MM.1S (cell line): ENCODE results near the gene SLCO3A1.

Source experiments
- DNase-seq: peaks from one replicate; pipeline ENCODE4 v3.0.0-alpha.2; 2015
- H2AFZ ChIP-seq: fragments of 300-600 bp; sonication (generic); 2 replicates; pipeline ENCODE4 v1.6.0; 2016; ENCODE audit warnings: antibody characterized with exemption, low read length
- H3F3A ChIP-seq: fragments of 300-600 bp; sonication (generic); 2 replicates; pipeline ENCODE4 v1.6.1; 2016; ENCODE audit warnings: mild to moderate bottlenecking, antibody characterized with exemption, low read length, moderate library complexity, mixed read lengths; ENCODE audit not compliant: insufficient read depth
- H3K27ac ChIP-seq: fragments of 300-600 bp; sonication (generic); 2 replicates; pipeline ENCODE4 v1.5.1; 2016; ENCODE audit warnings: mild to moderate bottlenecking, low read length
- H3K27me3 ChIP-seq: fragments of 300-600 bp; sonication (generic); replicated peaks from 2 replicates; pipeline ENCODE4 v1.6.0; 2016; ENCODE audit warnings: low read length; ENCODE audit not compliant: insufficient read depth
- H3K36me3 ChIP-seq: fragments of 300-600 bp; sonication (generic); replicated peaks from 2 replicates; pipeline ENCODE4 v1.6.1; 2016; ENCODE audit warnings: mild to moderate bottlenecking, low read length, mixed read lengths; ENCODE audit not compliant: insufficient read depth
- H3K4me1 ChIP-seq: fragments of 300-600 bp; sonication (generic); 2 replicates; pipeline ENCODE4 v1.6.1; 2016; ENCODE audit warnings: low read length, mixed read lengths
- H3K4me2 ChIP-seq: fragments of 300-600 bp; sonication (generic); 2 replicates; pipeline ENCODE4 v1.6.0; 2016; ENCODE audit warnings: low read depth, low read length
- H3K4me3 ChIP-seq: fragments of 300-600 bp; sonication (generic); 2 replicates; pipeline ENCODE4 v1.5.1; 2016; ENCODE audit warnings: low read length, mixed read lengths
- H3K79me2 ChIP-seq: fragments of 300-600 bp; sonication (generic); 2 replicates; pipeline ENCODE4 v1.6.1; 2016; ENCODE audit warnings: mixed run types, low read length, mixed read lengths
- H3K9ac ChIP-seq: fragments of 300-600 bp; sonication (generic); 2 replicates; pipeline ENCODE4 v1.6.1; 2016; ENCODE audit warnings: low read length, mixed read lengths
- H3K9me2 ChIP-seq: fragments of 300-600 bp; sonication (generic); replicated peaks from 2 replicates; pipeline ENCODE4 v1.6.1; 2016; ENCODE audit warnings: mild to moderate bottlenecking, low read length, mixed read lengths; ENCODE audit not compliant: insufficient read depth
- H3K9me3 ChIP-seq: fragments of 300-600 bp; sonication (generic); replicated peaks from 2 replicates; pipeline ENCODE4 v1.6.1; 2016; ENCODE audit warnings: mild to moderate bottlenecking, low read length, mixed read lengths; ENCODE audit not compliant: insufficient read depth
- H4K20me1 ChIP-seq: fragments of 300-600 bp; sonication (generic); 2 replicates; pipeline ENCODE4 v1.6.1; 2016; ENCODE audit warnings: mild to moderate bottlenecking, low read length, moderate library complexity, mixed read lengths; ENCODE audit not compliant: insufficient read depth
- CTCF ChIP-seq: fragments of 300-600 bp; sonication (generic); IDR thresholded peaks from 2 replicates; pipeline ENCODE4 v1.5.1; 2016; ENCODE audit warnings: antibody characterized with exemption, low read length, mixed read lengths
- EZH2 ChIP-seq: fragments of 300-600 bp; sonication (generic); optimal IDR thresholded peaks from 2 replicates; pipeline ENCODE3; 2017; ENCODE audit warnings: low read depth, mild to moderate bottlenecking, antibody characterized with exemption, low read length, mixed read lengths
- EZH2phosphoT487 ChIP-seq: fragments of 300-600 bp; sonication (generic); IDR thresholded peaks from 2 replicates; pipeline ENCODE4 v1.6.1; 2018; ENCODE audit warnings: antibody characterized with exemption, low read length

The SLCO3A1 gene

GRCh38 chr15:91884606-91885005 is 31.1 kb downstream of the SLCO3A1 start:
- Histone ChIP-seq H3K4me2 (no peak overlapping the region), H3K4me3 (no peak overlapping the region), H3K9ac (no peak overlapping the region), H3K79me2 (no peaks in the 10 kb centered on the region), H4K20me1 (no peaks in the 10 kb centered on the region), H3K27ac (no peak overlapping the region), H3K4me1 (no peaks in the 10 kb centered on the region), H3K36me3 (no peaks in the 10 kb centered on the region), H3K9me3 (no peaks in the 10 kb centered on the region), H2AFZ (no peak overlapping the region), H3F3A (no peaks in the 10 kb centered on the region), H3K27me3 (no peaks in the 10 kb centered on the region), H3K9me2 (no peaks in the 10 kb centered on the region)
- TF ChIP-seq EZH2phosphoT487 (no peak), EZH2 (no peak), CTCF (no peak)
- DNase-seq: no peak

DNA sequence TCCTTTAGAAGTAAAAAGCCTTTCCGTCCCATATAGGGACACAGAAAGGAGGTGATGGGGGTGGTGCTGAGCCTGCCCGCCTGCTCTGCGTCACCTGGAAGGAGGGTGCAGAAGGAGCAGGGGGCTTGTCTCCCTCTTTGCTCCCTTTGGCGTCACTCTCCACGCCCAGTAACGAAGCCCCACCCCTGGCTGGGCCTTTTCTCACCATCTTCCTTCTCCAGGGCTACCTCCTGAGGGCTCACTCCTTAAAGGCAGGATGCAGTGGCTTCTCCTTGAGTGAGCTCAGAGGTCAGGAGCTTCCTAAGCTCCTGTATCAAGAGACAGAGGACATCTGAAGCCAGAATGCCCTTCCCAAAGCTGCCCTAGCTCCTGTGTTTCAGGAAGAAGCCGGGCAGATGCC is 31.5 kb downstream of the SLCO3A1 start:
- no peak overlapping the region for H3K4me3 ChIP-seq
- no peaks in the 10 kb centered on the region for H3K79me2 ChIP-seq
- no peak overlapping the region for H3K27ac ChIP-seq

DNA sequence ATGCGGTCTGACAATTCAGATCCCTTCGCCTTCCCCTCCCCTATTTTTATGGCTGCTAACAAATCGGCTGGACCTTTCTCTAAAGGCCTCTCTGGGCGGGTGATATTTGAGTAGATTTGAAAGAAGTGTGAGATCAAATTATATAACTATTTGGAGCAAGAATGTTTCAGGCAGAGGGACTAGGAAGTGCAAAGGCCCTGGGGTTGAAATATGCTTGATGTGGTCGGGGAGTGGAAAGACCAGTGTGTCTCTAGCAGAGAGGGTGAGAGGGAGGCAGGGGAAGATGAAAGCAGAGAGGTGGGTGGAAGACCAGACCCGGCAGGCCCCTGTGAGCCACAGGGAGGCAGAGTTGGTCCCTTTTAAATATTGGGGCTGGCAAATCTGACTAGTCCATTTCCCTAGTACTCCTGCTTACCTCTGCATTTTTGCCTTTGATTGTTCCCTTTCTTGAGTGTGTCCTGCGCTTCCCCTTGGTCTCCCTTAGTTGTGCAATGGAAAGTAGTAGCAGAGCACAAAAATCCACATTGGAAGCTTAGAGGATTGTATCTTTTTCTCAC is 32.3 kb downstream of the SLCO3A1 start:
- Histone ChIP-seq H3K4me3 (no peak overlapping the region), H3K4me1 (no peaks in the 10 kb centered on the region)

More for the DNA sequence above, 31.5 kb downstream of the SLCO3A1 start:
- H4K20me1 ChIP-seq: no peaks in the 10 kb centered on the region
- no peak overlapping the region for H2AFZ ChIP-seq
- no peak overlapping the region for H3K4me2 ChIP-seq
- no peaks in the 10 kb centered on the region for H3K9me3 ChIP-seq
- H3F3A ChIP-seq: no peaks in the 10 kb centered on the region
- TF ChIP-seq CTCF (no peak), EZH2 (no peak), EZH2phosphoT487 (no peak)
- H3K36me3 ChIP-seq: no peaks in the 10 kb centered on the region
- H3K4me1 ChIP-seq: no peaks in the 10 kb centered on the region
- no peak overlapping the region for H3K9ac ChIP-seq
- H3K9me2 ChIP-seq: no peaks in the 10 kb centered on the region
- DNase-seq: no peak
- no peaks in the 10 kb centered on the region for H3K27me3 ChIP-seq

More for the DNA sequence above, 32.3 kb downstream of the SLCO3A1 start:
- no peaks in the 10 kb centered on the region for H3K9me3 ChIP-seq
- H3K79me2 ChIP-seq: no peaks in the 10 kb centered on the region
- H3K36me3 ChIP-seq: no peaks in the 10 kb centered on the region
- H3K27me3 ChIP-seq: no peaks in the 10 kb centered on the region
- TF ChIP-seq CTCF: 0 out of 2 replicates have a peak, but pooled peaks have one; percentile 4
- no peak for TF ChIP-seq EZH2phosphoT487
- no peak overlapping the region for H3K4me2 ChIP-seq
- DNase-seq: no peak
- H3K9me2 ChIP-seq: no peaks in the 10 kb centered on the region
- no peak overlapping the region for H2AFZ ChIP-seq
- H4K20me1 ChIP-seq: no peaks in the 10 kb centered on the region
- H3F3A ChIP-seq: no peaks in the 10 kb centered on the region
- H3K9ac ChIP-seq: no peak overlapping the region
- no peak overlapping the region for H3K27ac ChIP-seq
